Measurements from ENCODE around the gene MAPK6. TPM values are rescaled to one million over a fixed set of nuclear protein-coding genes. Genes with fewer than 3 reads are reported as not detected.

The MAPK6 gene
- total RNA-seq, 2 experiments from 2014 or later = 48.5 to 49.8 TPM

GRCh38 chr15:52018244-52018643 is 775 bp upstream of the MAPK6 start:
- intact Hi-C loops (cut with DNase I, micrococcal nuclease) = loop anchor here (2.0 to 5.0 kb wide), 3 partner anchors 27 to 159 kb away; no protein-coding TSS in a partner anchor
- peak overlapping the region; percentile 57 for H3K4me3 ChIP-seq (ENCODE audit: low read length)
- H3K36me3 ChIP-seq (ENCODE audit: insufficient read depth, low read length) = no peaks in the 10 kb centered on the region
- no peaks in the 10 kb centered on the region for H3K27me3 ChIP-seq (ENCODE audit: control insufficient read depth in 1 of 2, insufficient read depth in 2 of 2, low read length in 2 of 2)
- peak overlapping the region in 1 of 2 donors; percentile 79 for H3K27ac ChIP-seq (ENCODE audit: low read depth in 1 of 2, low read length in 2 of 2)
- no peak for DNase-seq
- Mint-ChIP-seq H3K27ac (peak overlapping the region; percentile 97), H3K9me3 (no peaks in the 10 kb centered on the region), H3K4me3 (peak overlapping the region; percentile 99), H3K27me3 (no peaks in the 10 kb centered on the region), H3K4me1 (ENCODE audit: low read depth) (peaks cover 33% of the 10 kb centered on the region), H3K36me3 (ENCODE audit: low read depth) (peaks cover 11% of the 10 kb centered on the region)
- peaks cover 18% of the 10 kb centered on the region for H3K4me1 ChIP-seq (ENCODE audit: insufficient read depth, low read length)
- ChIA-PET CTCF (no interaction called here), POLR2A (interaction anchor here (1.1 to 2.0 kb wide), 3 partner anchors 28 to 161 kb away, joined by 3 to 12 read pairs (median 11); no protein-coding TSS in a partner anchor)
- TF ChIP-seq CTCF (IDR thresholded peaks at IDR 0.05) = no peak
- H3K9me3 ChIP-seq (ENCODE audit: control insufficient read depth in 1 of 2, insufficient read depth in 1 of 2, low read length in 2 of 2) = no peaks in the 10 kb centered on the region
- no peak for ATAC-seq (ENCODE audit: poor library complexity)

- Histone ChIP-seq H3K36me3 (ENCODE audit: insufficient read depth, low read length) (no peaks in the 10 kb centered on the region), H3K4me3 (ENCODE audit: low read length) (peak overlapping the region; percentile 71), H3K27me3 (ENCODE audit: control insufficient read depth in 1 of 2, insufficient read depth in 2 of 2, low read length in 2 of 2) (no peaks in the 10 kb centered on the region), H3K4me1 (ENCODE audit: insufficient read depth, low read length) (peaks cover 18% of the 10 kb centered on the region), H3K27ac (ENCODE audit: low read depth in 1 of 2, low read length in 2 of 2) (peak overlapping the region; percentile 79 to 83), H3K9me3 (ENCODE audit: control insufficient read depth in 1 of 2, insufficient read depth in 1 of 2, low read length in 2 of 2) (no peaks in the 10 kb centered on the region)
- DNase-seq (peak; percentile 14 to 85 (median 44)), ATAC-seq (ENCODE audit: poor library complexity) (peak; percentile 47)
- H3K27me3 Mint-ChIP-seq = no peaks in the 10 kb centered on the region
- TF ChIP-seq CTCF (IDR thresholded peaks at IDR 0.05) = no peak
- H3K27ac Mint-ChIP-seq = peak overlapping the region; percentile 97
- intact Hi-C loops (cut with DNase I, micrococcal nuclease) = loop anchor here (1.0 to 5.0 kb wide), 6 partner anchors 25 to 192 kb away; partner anchors contain the start of genes LEO1 (in 1 of the 2) and TMOD3 (in 1 of the 2)
- peaks cover 34% of the 10 kb centered on the region for H3K4me1 Mint-ChIP-seq (ENCODE audit: low read depth)
- H3K4me3 Mint-ChIP-seq = peak overlapping the region; percentile 99
- peaks cover 11% of the 10 kb centered on the region for H3K36me3 Mint-ChIP-seq (ENCODE audit: low read depth)
- ChIA-PET CTCF (interaction anchor here (1.9 to 2.0 kb wide), 3 partner anchors 26 to 59 kb away, joined by 5 to 7 read pairs (median 5); partner anchors contain the start of gene LEO1), POLR2A (interaction anchor here (0.5 to 2.6 kb wide), 18 partner anchors 9 to 1664 kb away, joined by 3 to 49 read pairs (median 5); partner anchors contain the start of gene LEO1)
- H3K9me3 Mint-ChIP-seq = no peaks in the 10 kb centered on the region
Measured at GRCh38 chr15:52019394-52020220, 588 bp downstream of the MAPK6 start.

GRCh38 chr15:52020221-52021085 is 1.4 kb downstream of the MAPK6 start:
- DNase-seq = peak in 3 of 14 experiments; percentile 10 to 31 (median 26)
- Histone ChIP-seq H3K4me3 (ENCODE audit: low read length) (peak overlapping the region; percentile 71), H3K9me3 (ENCODE audit: control insufficient read depth in 1 of 2, insufficient read depth in 1 of 2, low read length in 2 of 2) (no peaks in the 10 kb centered on the region), H3K27ac (ENCODE audit: low read depth in 1 of 2, low read length in 2 of 2) (peak overlapping the region; percentile 51 to 66), H3K4me1 (ENCODE audit: insufficient read depth, low read length) (peaks cover 18% of the 10 kb centered on the region), H3K27me3 (ENCODE audit: control insufficient read depth in 1 of 2, insufficient read depth in 2 of 2, low read length in 2 of 2) (no peaks in the 10 kb centered on the region), H3K36me3 (ENCODE audit: insufficient read depth, low read length) (peaks cover 3% of the 10 kb centered on the region)
- intact Hi-C loops (cut with DNase I, micrococcal nuclease) = loop anchor here (1.0 to 5.0 kb wide), 4 partner anchors 25 to 193 kb away; partner anchors contain the start of genes LEO1 (in 1 of the 2) and TMOD3 (in 1 of the 2)
- H3K4me3 Mint-ChIP-seq = peak overlapping the region; percentile 92
- TF ChIP-seq CTCF (IDR thresholded peaks at IDR 0.05) = no peak
- H3K4me1 Mint-ChIP-seq (ENCODE audit: low read depth) = peaks cover 34% of the 10 kb centered on the region
- no peaks in the 10 kb centered on the region for H3K27me3 Mint-ChIP-seq
- CTCF ChIA-PET = interaction anchor here (0.7 to 2.0 kb wide), 7 partner anchors 8 to 58 kb away, joined by 3 to 7 read pairs (median 5); partner anchors contain the start of gene LEO1
- peaks cover 11% of the 10 kb centered on the region for H3K36me3 Mint-ChIP-seq (ENCODE audit: low read depth)
- no peak for ATAC-seq (ENCODE audit: poor library complexity)
- POLR2A ChIA-PET = interaction anchor here (0.7 to 2.6 kb wide), 18 partner anchors 9 to 159 kb away, joined by 3 to 49 read pairs (median 5); partner anchors contain the start of gene LEO1
- peak overlapping the region; percentile 88 for H3K27ac Mint-ChIP-seq
- no peaks in the 10 kb centered on the region for H3K9me3 Mint-ChIP-seq
